Hepatocyte (in vitro differentiated cells): ENCODE data around the gene TMA7B. TPM values are rescaled to one million over a fixed set of nuclear protein-coding genes. Genes with fewer than 3 reads are reported as not detected.

Experiments
- DNase-seq: peaks from one replicate; pipeline ENCODE4 v3.0.0-alpha.2; 2016; ENCODE audit warnings: low spot score
- H2AFZ ChIP-seq: fragments of 200-600 bp; sonication (generic); 2 replicates; pipeline ENCODE4 v1.6.0; 2016; ENCODE audit warnings: antibody characterized with exemption, mild to moderate bottlenecking
- H3K27ac ChIP-seq: fragments of 200-600 bp; sonication (generic); 2 replicates; pipeline ENCODE4 v1.5.1; 2016; ENCODE audit warnings: mild to moderate bottlenecking
- H3K27me3 ChIP-seq: fragments of 200-600 bp; sonication (generic); 2 replicates; pipeline ENCODE4 v1.6.1; 2016
- H3K36me3 ChIP-seq: fragments of 200-600 bp; sonication (generic); replicated peaks from 2 replicates; pipeline ENCODE4 v1.5.1; 2016; ENCODE audit warnings: low read depth; ENCODE audit not compliant: insufficient read depth
- H3K4me1 ChIP-seq: fragments of 200-600 bp; sonication (generic); 2 replicates; pipeline ENCODE4 v1.5.1; 2016; ENCODE audit warnings: mild to moderate bottlenecking, moderate library complexity; ENCODE audit not compliant: insufficient read depth
- H3K4me2 ChIP-seq: fragments of 200-600 bp; sonication (generic); 2 replicates; pipeline ENCODE4 v1.6.0; 2016
- H3K4me3 ChIP-seq: fragments of 200-600 bp; sonication (generic); 2 replicates; pipeline ENCODE4 v1.5.1; 2016; ENCODE audit warnings: mild to moderate bottlenecking
- H3K79me2 ChIP-seq: fragments of 200-600 bp; sonication (generic); 2 replicates; pipeline ENCODE4 v1.6.0; 2017; ENCODE audit warnings: mild to moderate bottlenecking
- H3K9me2 ChIP-seq: fragments of 200-600 bp; sonication (generic); replicated peaks from 2 replicates; pipeline ENCODE4 v1.6.0; 2017; ENCODE audit warnings: mild to moderate bottlenecking; ENCODE audit not compliant: insufficient read depth
- H3K9me3 ChIP-seq: fragments of 200-600 bp; sonication (generic); 2 replicates; pipeline ENCODE4 v1.5.1; 2016; ENCODE audit warnings: low read depth, mild to moderate bottlenecking
- H4K20me1 ChIP-seq: fragments of 200-600 bp; sonication (generic); 2 replicates; pipeline ENCODE4 v1.6.0; 2016; ENCODE audit warnings: mild to moderate bottlenecking; ENCODE audit not compliant: insufficient read depth, poor library complexity, severe bottlenecking
- EZH2 ChIP-seq: fragments of 200-600 bp; sonication (generic); IDR thresholded peaks from 2 replicates; pipeline ENCODE4 v1.6.1; 2016; ENCODE audit warnings: antibody characterized with exemption, mild to moderate bottlenecking, borderline replicate concordance
- EZH2phosphoT487 ChIP-seq: fragments of 200-600 bp; sonication (generic); IDR thresholded peaks from one replicate; pipeline ENCODE4 v1.6.1; 2018; ENCODE audit warnings: antibody characterized with exemption, mild to moderate bottlenecking, low read depth, moderate library complexity; ENCODE audit not compliant: unreplicated experiment, severe bottlenecking
- WGBS: methylation state at CpG from one replicate; pipeline ENCODE4 v1.1.6; 2016; ENCODE audit warnings: low lambda C conversion rate; ENCODE audit errors: missing lambda C conversion rate; 5-methylcytosine and 5-hydroxymethylcytosine counted together
- polyA plus RNA-seq: library from polyadenylated mRNA; unstranded; fragments of >200 nt; fragmentation: Nextera tagmentation; extraction: Ambion mirVana; gene quantifications from 2 replicates; pipeline ENCODE4 v1.2.1, GENCODE V29; 2016
- total RNA-seq: library from RNA; depleted of rRNA; stranded (reverse); fragments of >200 nt; gene quantifications from 2 replicates; pipeline ENCODE4 v1.2.3, GENCODE V29; 2014
- TF ChIP-seq, protein P1 (sequence below): fragments of 200-600 bp; sonication (generic); IDR thresholded peaks from 2 replicates; pipeline ENCODE4 v1.5.1; 2016; ENCODE audit warnings: antibody characterized with exemption, mild to moderate bottlenecking; ENCODE audit not compliant: poor library complexity

TMA7B gene
- total and polyA plus RNA-seq, 2 experiments from 2014 or later, result not detected

DNA sequence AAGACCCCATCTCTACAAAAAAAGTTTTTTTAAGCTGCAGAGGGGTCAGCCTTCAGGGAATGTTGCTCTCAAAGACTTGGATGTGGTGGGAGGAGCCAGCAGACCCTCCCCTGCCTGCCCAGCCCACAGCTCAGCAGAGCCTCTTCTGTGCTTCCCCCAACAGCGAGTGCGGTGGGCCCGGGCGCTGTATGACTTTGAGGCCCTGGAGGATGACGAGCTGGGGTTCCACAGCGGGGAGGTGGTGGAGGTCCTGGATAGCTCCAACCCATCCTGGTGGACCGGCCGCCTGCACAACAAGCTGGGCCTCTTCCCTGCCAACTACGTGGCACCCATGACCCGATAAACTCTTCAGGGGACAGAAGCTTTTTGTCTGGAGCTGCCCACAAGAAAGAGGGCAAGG is 10.5 kb downstream of the TMA7B start:
- Histone ChIP-seq H3K79me2 (no peaks in the 10 kb centered on the region), H3K36me3 (no peaks in the 10 kb centered on the region), H3K4me3 (no peak overlapping the region), H3K9me2 (no peaks in the 10 kb centered on the region), H3K4me2 (no peak overlapping the region), H3K27ac (no peak overlapping the region), H2AFZ (no peak overlapping the region), H3K27me3 (peaks cover 11% of the 10 kb centered on the region), H3K9me3 (no peaks in the 10 kb centered on the region), H3K4me1 (peaks cover 26% of the 10 kb centered on the region), H4K20me1 (no peaks in the 10 kb centered on the region)
- DNase-seq, result no peak
- 96% methylated on average over 10 of the region's 10 CpGs for WGBS
- TF ChIP-seq EZH2 (no peak), EZH2phosphoT487 (no peak)
- TF ChIP-seq, protein P1, sequence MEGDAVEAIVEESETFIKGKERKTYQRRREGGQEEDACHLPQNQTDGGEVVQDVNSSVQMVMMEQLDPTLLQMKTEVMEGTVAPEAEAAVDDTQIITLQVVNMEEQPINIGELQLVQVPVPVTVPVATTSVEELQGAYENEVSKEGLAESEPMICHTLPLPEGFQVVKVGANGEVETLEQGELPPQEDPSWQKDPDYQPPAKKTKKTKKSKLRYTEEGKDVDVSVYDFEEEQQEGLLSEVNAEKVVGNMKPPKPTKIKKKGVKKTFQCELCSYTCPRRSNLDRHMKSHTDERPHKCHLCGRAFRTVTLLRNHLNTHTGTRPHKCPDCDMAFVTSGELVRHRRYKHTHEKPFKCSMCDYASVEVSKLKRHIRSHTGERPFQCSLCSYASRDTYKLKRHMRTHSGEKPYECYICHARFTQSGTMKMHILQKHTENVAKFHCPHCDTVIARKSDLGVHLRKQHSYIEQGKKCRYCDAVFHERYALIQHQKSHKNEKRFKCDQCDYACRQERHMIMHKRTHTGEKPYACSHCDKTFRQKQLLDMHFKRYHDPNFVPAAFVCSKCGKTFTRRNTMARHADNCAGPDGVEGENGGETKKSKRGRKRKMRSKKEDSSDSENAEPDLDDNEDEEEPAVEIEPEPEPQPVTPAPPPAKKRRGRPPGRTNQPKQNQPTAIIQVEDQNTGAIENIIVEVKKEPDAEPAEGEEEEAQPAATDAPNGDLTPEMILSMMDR, result no peak

DNA sequence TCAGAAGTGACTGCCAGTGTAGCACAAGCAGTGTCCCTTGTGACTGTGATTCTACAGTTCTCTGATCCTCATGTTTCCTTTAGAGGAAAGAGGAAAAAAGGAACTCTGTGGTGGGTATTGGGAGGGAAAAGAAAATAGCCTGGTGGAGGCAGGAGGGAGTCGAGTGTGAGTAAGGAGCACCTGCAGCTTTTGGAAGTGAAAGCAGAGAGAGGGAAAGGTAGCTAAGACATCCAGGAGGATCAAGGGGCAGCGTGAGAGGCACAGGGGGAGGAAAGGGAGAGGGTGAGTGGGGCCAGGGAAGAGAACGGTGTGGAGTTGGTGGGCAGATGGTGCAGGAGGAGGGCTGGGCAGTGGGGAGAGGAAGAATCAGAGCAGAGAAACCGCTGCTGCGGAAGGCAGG is 12.4 kb downstream of the TMA7B start:
- Histone ChIP-seq H3K4me1 (peaks cover 13% of the 10 kb centered on the region), H4K20me1 (no peaks in the 10 kb centered on the region), H3K4me2 (no peak overlapping the region), H3K27ac (no peak overlapping the region), H3K9me2 (no peaks in the 10 kb centered on the region), H3K27me3 (peaks cover 22% of the 10 kb centered on the region), H3K9me3 (no peaks in the 10 kb centered on the region), H3K4me3 (no peak overlapping the region), H2AFZ (no peak overlapping the region), H3K36me3 (no peaks in the 10 kb centered on the region), H3K79me2 (no peaks in the 10 kb centered on the region)
- 82% methylated on average over 5 of the region's 5 CpGs for WGBS
- TF ChIP-seq EZH2, result no peak
- TF ChIP-seq EZH2phosphoT487, result no peak
- TF ChIP-seq, protein P1, result no peak
- DNase-seq, result no peak

DNA sequence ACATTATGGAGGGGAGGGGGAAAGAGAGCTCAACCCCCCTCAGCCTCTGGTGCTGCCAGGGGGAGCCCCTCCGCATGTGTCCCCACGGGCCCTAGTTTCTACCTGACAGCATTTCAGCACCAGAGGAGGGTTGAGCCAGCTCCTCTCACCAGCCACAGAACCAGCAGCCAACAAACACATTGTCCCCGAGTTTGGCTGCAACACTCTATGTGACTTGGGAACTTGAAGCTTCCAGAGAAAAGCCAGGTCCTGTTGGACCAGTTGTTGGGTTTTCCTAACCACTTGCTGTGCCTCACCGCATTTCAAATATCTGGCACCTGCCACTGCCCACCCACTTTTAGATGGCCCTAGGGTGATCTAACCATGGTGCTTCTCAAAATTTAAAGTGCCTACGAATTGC is 13.5 kb downstream of the TMA7B start:
- Histone ChIP-seq H3K79me2 (no peaks in the 10 kb centered on the region), H3K27me3 (peaks cover 22% of the 10 kb centered on the region), H3K4me1 (peaks cover 4% of the 10 kb centered on the region), H4K20me1 (no peaks in the 10 kb centered on the region), H3K36me3 (no peaks in the 10 kb centered on the region), H3K9me2 (no peaks in the 10 kb centered on the region), H3K9me3 (no peaks in the 10 kb centered on the region), H2AFZ (no peak overlapping the region), H3K4me3 (no peak overlapping the region), H3K4me2 (no peak overlapping the region), H3K27ac (no peak overlapping the region)
- no peak for DNase-seq
- 81% methylated on average over 5 of the region's 5 CpGs for WGBS
- no peak for TF ChIP-seq EZH2phosphoT487
- TF ChIP-seq EZH2, result no peak
- TF ChIP-seq, protein P1, result no peak

DNA sequence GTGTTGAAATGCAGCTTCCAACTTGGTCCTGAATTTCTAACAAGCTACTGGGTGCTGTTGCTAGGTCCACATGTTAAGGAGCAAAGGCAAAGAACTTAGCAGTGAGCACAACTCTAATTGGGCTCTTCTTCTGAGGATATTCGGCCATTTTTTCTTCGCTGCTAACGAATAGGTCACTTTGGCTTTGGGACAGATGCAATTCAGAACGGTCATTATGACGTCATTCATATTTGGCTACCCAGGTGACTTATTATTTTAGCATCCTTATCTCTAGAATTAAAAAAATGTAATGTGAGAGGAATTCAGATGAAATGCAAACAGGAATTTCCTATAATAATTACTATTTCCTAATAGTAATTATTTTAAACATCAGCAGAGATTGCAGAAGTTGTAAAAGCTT is 13.9 kb downstream of the TMA7B start:
- 96% methylated on average over 5 of the region's 5 CpGs for WGBS

More for the DNA sequence above, 13.9 kb downstream of the TMA7B start:
- no peak for TF ChIP-seq EZH2
- TF ChIP-seq, protein P1, result no peak
- no peak for TF ChIP-seq EZH2phosphoT487
- H2AFZ ChIP-seq, result no peak overlapping the region
- no peak overlapping the region for H3K4me3 ChIP-seq
- H3K27ac ChIP-seq, result no peak overlapping the region
- no peaks in the 10 kb centered on the region for H4K20me1 ChIP-seq
- no peak overlapping the region for H3K4me2 ChIP-seq
- no peaks in the 10 kb centered on the region for H3K9me3 ChIP-seq
- H3K79me2 ChIP-seq, result no peaks in the 10 kb centered on the region
- peaks cover under 1% of the 10 kb centered on the region for H3K4me1 ChIP-seq
- DNase-seq, result no peak
- no peaks in the 10 kb centered on the region for H3K36me3 ChIP-seq
- peaks cover 22% of the 10 kb centered on the region for H3K27me3 ChIP-seq
- no peaks in the 10 kb centered on the region for H3K9me2 ChIP-seq
